Dermis microvascular lymphatic vessel endothelial cell (primary cell): Measurements from ENCODE around the gene CPHXL. TPM values are rescaled to one million over a fixed set of nuclear protein-coding genes. Genes with fewer than 3 reads are reported as not detected.

Experiments
- DNase-seq, 2 donors: peaks; one replicate each; pipeline versions ENCODE4 v3.0.0 to v3.0.0-alpha.2; 2010; ENCODE audit warnings: low read depth in 2 of 2
- total RNA-seq: library from RNA; depleted of rRNA; stranded (reverse); fragments of >200 nt; gene quantifications from 2 replicates; pipeline ENCODE4 v1.2.1, GENCODE V29; 2014

CPHXL gene
- total RNA-seq, 1 donor from 2014 or later = not detected

DNA sequence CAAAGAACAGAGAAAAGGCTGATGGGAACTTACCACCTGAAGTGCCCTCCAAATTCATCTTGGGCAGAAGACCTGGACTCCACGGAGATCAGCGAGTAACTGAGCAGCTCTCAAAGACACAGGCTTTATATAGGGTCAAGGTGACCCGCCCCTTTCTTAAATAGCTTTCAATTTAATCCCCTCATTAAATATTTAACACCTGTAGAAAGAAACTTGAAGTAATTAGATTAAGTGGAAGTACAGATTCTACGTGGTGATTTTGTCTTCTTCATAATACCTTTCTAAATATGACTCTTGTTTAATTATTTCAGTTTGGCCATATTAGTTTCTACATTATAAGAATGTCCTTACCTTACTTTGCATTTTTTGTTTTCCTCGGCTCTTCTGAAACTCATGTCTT lies 24.9 kb downstream of the CPHXL start, which contains the start of gene DUXB:
DUXB (minus strand) TSS at position 101 of the 400 bp plus-strand sequence; CDS start at position 58, 43 bp downstream.
- no peak for DNase-seq

GRCh38 chr16:75697571-75697970 lies 28.7 kb downstream of the CPHXL start:
- DNase-seq = no peak

DNA sequence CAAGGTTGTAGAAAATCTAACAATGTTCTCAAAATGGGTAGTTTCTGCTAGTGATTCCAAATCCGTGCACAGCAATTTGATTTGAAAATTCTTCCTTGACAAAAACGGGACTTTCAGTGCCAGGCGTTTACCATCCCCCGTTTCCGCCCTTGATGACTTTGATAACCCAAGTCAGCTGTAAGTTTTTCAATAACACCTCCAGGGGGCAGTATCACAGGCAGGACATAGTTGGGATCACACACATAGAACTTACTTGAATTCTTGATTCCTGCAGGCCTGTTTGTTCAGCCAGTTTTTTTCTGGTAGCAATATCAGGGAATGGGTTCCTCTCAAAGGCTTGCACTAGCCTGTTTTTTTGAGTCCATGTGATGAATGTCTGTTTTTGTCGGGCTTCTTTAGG lies 30.6 kb downstream of the CPHXL start:
- no peak for DNase-seq

GRCh38 chr16:75687361-75687760 lies 38.9 kb downstream of the CPHXL start:
- no peak for DNase-seq

DNA sequence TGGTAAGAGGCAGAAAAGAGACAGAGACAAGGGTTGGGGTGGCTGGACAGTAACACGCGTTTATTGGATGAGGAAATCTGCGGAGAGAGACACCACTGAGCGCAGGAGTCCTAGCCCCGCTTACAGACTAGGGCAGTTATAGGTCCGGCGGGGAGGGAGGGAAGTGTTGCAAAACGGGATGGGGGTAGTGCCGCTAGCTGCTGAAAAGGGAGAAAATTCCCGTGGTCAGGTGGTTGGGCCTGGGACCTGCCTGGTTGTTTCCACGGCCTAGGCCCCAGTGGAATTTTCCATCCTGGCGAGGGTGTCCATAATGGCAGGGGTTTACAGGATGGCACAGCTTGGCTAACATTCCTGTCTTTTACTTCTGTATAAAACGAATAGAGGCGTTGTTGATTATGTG lies 44.0 kb downstream of the CPHXL start:
- no peak for DNase-seq

- DNase-seq = peak; percentile 52 to 58
These were observed 46.9 kb downstream of the CPHXL start for GRCh38 chr16:75679366-75679765.

DNA sequence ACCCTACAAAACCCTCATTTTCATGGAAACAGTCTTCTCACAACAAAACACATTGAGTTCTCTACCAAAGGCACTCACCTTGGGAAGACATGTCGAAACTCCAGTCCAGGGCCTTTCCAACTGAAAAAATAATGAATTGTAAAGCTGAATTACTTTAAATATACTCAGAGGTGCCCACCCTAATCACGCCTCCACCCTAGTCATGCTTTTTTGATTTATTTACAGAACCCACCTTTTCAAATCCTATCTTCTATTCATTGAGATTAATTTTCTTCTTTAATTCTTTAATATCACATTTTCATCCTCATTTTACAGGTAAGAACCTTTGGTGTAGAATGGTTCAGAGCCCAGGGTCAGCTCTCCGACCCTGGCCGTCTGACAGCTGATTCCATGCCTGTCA lies 49.4 kb downstream of the CPHXL start, which contains the start of gene CPHXL2:
CPHXL2 (minus strand) TSS at position 101 of the 400 bp plus-strand sequence; CDS start at position 91, 10 bp downstream.
- DNase-seq = no peak

GRCh38 chr16:75667503-75667902 lies 58.8 kb downstream of the CPHXL start:
- DNase-seq = no peak

Other genes with a start within 250 kb of the CPHXL start
- gene CHST6, start 231.0 kb downstream of the CPHXL start, total RNA-seq = 0.64 and 1.0 TPM in 2 replicates
- 0.13 TPM in 1 of 2 replicates, not detected in the other for gene CHST5, start 190.4 kb downstream of the CPHXL start, total RNA-seq
- 6.9 and 10.7 TPM in 2 replicates for gene TMEM231, start 170.2 kb downstream of the CPHXL start, total RNA-seq
- 47.5 and 79.4 TPM in 2 replicates for gene GABARAPL2, start 160.1 kb downstream of the CPHXL start, total RNA-seq
- gene ADAT1, start 103.2 kb downstream of the CPHXL start, total RNA-seq = 47.4 and 65.4 TPM in 2 replicates
- gene KARS1, start 78.8 kb downstream of the CPHXL start, total RNA-seq = 131 and 144 TPM in 2 replicates
- gene TERF2IP, start 78.7 kb downstream of the CPHXL start, total RNA-seq = 32.3 and 39.6 TPM in 2 replicates
- gene CPHXL2, start 49.5 kb downstream of the CPHXL start, total RNA-seq = not detected in 2 replicates
- not detected in 2 replicates for gene DUXB, start 25.0 kb downstream of the CPHXL start, total RNA-seq